Cardiac fibroblast (primary cell): Measurements from ENCODE around the gene UBE2D2.
"Not testable (repeated sequence)": the region's sequence is repeated elsewhere in the genome, so short reads cannot be mapped to it uniquely, and the experiment has no call there.

ENCODE experiments used
- DNase-seq, 2 donors: peaks; one replicate each; pipeline versions ENCODE4 v3.0.0 to v3.0.0-alpha.2; 2010; ENCODE audit warnings: low read depth in 2 of 2
- H3K4me3 ChIP-seq, 2 donors: replicated peaks in 1 of 2; 1 replicate in 1 of 2; 2 replicates in 1 of 2; pipeline ENCODE4 v1.5.1; 2011; ENCODE audit warnings: low read depth in 2 of 2, low read length in 2 of 2, mild to moderate bottlenecking in 2 of 2, moderate library complexity in 1 of 2
- TF ChIP-seq, protein P1 (sequence below): IDR thresholded peaks from one replicate; pipeline ENCODE4 v1.5.1; 2011; ENCODE audit warnings: low read depth, mild to moderate bottlenecking, low read length, inconsistent platforms

Gene UBE2D2

GRCh38 chr5:139560752-139561654 lies at the start of gene UBE2D2:
TSS of gene UBE2D2 (plus strand) at chr5:139561339. CDS start at chr5:139561792, 453 bp downstream.
- peak within 1 kb of the TSS; percentile 78 to 86 for H3K4me3 ChIP-seq
- peak; percentile 98 to 100 for DNase-seq
- TF ChIP-seq, protein P1, sequence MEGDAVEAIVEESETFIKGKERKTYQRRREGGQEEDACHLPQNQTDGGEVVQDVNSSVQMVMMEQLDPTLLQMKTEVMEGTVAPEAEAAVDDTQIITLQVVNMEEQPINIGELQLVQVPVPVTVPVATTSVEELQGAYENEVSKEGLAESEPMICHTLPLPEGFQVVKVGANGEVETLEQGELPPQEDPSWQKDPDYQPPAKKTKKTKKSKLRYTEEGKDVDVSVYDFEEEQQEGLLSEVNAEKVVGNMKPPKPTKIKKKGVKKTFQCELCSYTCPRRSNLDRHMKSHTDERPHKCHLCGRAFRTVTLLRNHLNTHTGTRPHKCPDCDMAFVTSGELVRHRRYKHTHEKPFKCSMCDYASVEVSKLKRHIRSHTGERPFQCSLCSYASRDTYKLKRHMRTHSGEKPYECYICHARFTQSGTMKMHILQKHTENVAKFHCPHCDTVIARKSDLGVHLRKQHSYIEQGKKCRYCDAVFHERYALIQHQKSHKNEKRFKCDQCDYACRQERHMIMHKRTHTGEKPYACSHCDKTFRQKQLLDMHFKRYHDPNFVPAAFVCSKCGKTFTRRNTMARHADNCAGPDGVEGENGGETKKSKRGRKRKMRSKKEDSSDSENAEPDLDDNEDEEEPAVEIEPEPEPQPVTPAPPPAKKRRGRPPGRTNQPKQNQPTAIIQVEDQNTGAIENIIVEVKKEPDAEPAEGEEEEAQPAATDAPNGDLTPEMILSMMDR, result no peak

GRCh38 chr5:139512786-139513390 lies 48.3 kb upstream of the UBE2D2 start:
- TF ChIP-seq, protein P1, result peak; percentile 13
- no peak overlapping the region for H3K4me3 ChIP-seq
- DNase-seq, result peak in 1 of 2 donors; percentile 11

- peak; percentile 82 to 83 for DNase-seq
- TF ChIP-seq, protein P1, result peak; percentile 77
These were observed 47.7 kb upstream of the UBE2D2 start for GRCh38 chr5:139513434-139513833.

DNA sequence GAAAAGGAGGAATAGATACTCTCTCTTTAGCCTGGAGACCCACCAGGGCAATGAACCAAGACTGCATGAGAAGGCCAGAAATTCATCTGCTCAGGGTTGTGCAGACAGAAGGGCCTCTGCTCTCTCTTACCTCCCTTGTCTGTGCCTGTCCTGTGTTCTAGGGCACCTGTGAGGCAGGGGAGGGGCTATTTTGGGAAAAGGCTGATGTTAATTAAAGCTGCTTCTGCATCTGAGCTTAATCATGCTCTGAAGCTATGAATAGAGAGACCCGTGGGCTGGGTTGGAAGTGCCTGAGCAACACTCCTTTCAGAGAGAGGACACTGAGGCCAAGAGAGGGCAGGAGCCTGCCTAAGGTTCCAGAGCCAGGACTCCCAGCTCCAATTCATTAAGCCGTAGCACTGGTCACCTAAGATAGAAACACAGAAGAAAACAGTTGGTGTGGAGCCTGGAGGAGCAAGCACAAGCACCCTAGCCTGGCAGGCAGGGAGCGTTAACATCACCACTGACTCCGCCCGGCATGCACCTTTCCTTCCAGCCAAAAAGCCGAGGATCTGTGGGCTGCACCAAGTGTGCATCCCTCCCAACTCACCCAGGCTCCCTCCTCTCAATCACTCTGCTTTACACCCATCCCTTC lies 47.2 kb upstream of the UBE2D2 start:
- no peak for DNase-seq
- TF ChIP-seq, protein P1, result no peak
- no peak overlapping the region for H3K4me3 ChIP-seq

More at GRCh38 chr5:139513434-139513833, 47.7 kb upstream of the UBE2D2 start:
- not testable (repeated sequence) for H3K4me3 ChIP-seq

GRCh38 chr5:139514486-139514856 lies 46.7 kb upstream of the UBE2D2 start:
- TF ChIP-seq, protein P1, result no peak
- no peak for DNase-seq
- no peak overlapping the region for H3K4me3 ChIP-seq

GRCh38 chr5:139517683-139518564 lies 43.2 kb upstream of the UBE2D2 start:
- peak overlapping the region; percentile 55 to 63 for H3K4me3 ChIP-seq
- TF ChIP-seq, protein P1, result peak; percentile 75
- DNase-seq, result peak; percentile 87 to 89
